Hematopoietic multipotent progenitor cell (in vitro differentiated cells): ENCODE measurements around the gene NAA11. TPM values are rescaled to one million over a fixed set of nuclear protein-coding genes. Genes with fewer than 3 reads are reported as not detected.
"Not testable (repeated sequence)": the region's sequence is repeated elsewhere in the genome, so short reads cannot be mapped to it uniquely, and the experiment has no call there.

Source experiments
- DNase-seq, 3 donors: peaks; one replicate each; pipeline ENCODE4 v3.0.0-alpha.2; 2011 to 2015; ENCODE audit warnings: low read depth in 2 of 3, low spot score in 2 of 3
- total RNA-seq: library from RNA; depleted of rRNA; stranded (reverse); fragments of >200 nt; gene quantifications from one replicate; pipeline ENCODE4 v1.2.3, GENCODE V29; 2012

Gene NAA11
- total RNA-seq, 1 donor, result under 0.01 TPM

GRCh38 chr4:79311279-79311678 lies 14.6 kb downstream of the NAA11 start:
- DNase-seq, result no peak

- no peak for DNase-seq
Observed at GRCh38 chr4:79308971-79309370, 16.9 kb downstream of the NAA11 start.

GRCh38 chr4:79308137-79308536 lies 17.7 kb downstream of the NAA11 start:
- DNase-seq, result no peak

- no peak for DNase-seq
Observed at GRCh38 chr4:79306795-79307194, 19.1 kb downstream of the NAA11 start.

- DNase-seq, result no peak
Observed at GRCh38 chr4:79300280-79300679, 25.6 kb downstream of the NAA11 start.

- no peak for DNase-seq
Observed at GRCh38 chr4:79298484-79298883, 27.4 kb downstream of the NAA11 start.

GRCh38 chr4:79298027-79298426 lies 27.8 kb downstream of the NAA11 start:
- DNase-seq, result no peak

- no peak for DNase-seq
Observed at GRCh38 chr4:79297479-79297878, 28.4 kb downstream of the NAA11 start.

- DNase-seq, result no peak
Observed at GRCh38 chr4:79296768-79297428, 29.0 kb downstream of the NAA11 start.

GRCh38 chr4:79295086-79295485 lies 30.8 kb downstream of the NAA11 start:
- no peak for DNase-seq

GRCh38 chr4:79294064-79294463 lies 31.8 kb downstream of the NAA11 start:
- no peak for DNase-seq

GRCh38 chr4:79292008-79292407 lies 33.9 kb downstream of the NAA11 start:
- DNase-seq, result no peak

- no peak for DNase-seq
Observed at GRCh38 chr4:79290376-79290775, 35.5 kb downstream of the NAA11 start.

GRCh38 chr4:79288185-79288584 lies 37.7 kb downstream of the NAA11 start:
- no peak for DNase-seq

- no peak for DNase-seq
Observed at GRCh38 chr4:79287718-79288117, 38.1 kb downstream of the NAA11 start.

- DNase-seq, result no peak
Observed at GRCh38 chr4:79287076-79287475, 38.8 kb downstream of the NAA11 start.

- DNase-seq, result peak in 1 of 3 donors; percentile 7
Observed at GRCh38 chr4:79281566-79282359, 44.1 kb downstream of the NAA11 start.

GRCh38 chr4:79277467-79277866 lies 48.4 kb downstream of the NAA11 start:
- DNase-seq, result not testable (repeated sequence)

GRCh38 chr4:79273915-79274314 lies 51.9 kb downstream of the NAA11 start:
- DNase-seq, result no peak

- no peak for DNase-seq
Observed at GRCh38 chr4:79272761-79273160, 53.1 kb downstream of the NAA11 start.

- DNase-seq, result no peak
Observed at GRCh38 chr4:79272126-79272525, 53.7 kb downstream of the NAA11 start.

- no peak for DNase-seq
Observed at GRCh38 chr4:79267671-79268070, 58.2 kb downstream of the NAA11 start.
